ENCODE data around the gene MAP2K6. TPM values are rescaled to one million over a fixed set of nuclear protein-coding genes. Genes with fewer than 3 reads are reported as not detected.
A peak's percentile ranks its signal among the peaks of the same experiment; 100 is the strongest.

MAP2K6 gene
- polyA plus RNA-seq, 6 donors from 2014 or later: 5.1 to 16.2 (median 5.3) TPM

DNA sequence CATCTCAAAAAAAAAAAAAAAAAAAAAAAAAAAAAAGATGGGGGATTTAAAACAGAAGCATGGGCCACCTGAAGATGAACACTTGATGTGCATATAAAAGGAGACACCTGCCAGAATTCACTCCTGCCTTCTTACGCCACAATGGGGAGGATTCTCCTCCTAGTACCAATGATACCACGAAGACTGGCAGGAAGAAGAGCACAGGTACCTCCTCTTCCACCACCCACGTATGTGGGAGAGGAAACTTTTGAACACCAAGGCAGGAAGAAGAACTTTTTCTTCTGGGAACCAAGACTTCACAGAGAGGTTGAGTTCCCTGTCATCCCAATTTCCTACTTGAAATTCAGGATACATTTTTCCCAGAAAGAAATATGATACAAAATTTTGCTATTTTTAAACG lies 2.7 kb upstream of the MAP2K6 start:
- no peaks in the 10 kb centered on the region for H3K9me3 Mint-ChIP-seq
- no peaks in the 10 kb centered on the region for H3K36me3 Mint-ChIP-seq
- peaks cover 0 to 5% (median 0%) of the 10 kb centered on the region in 3 donors for H3K4me1 Mint-ChIP-seq
- peak overlapping the region in 1 of 6 donors; percentile 25 for H3K27ac Mint-ChIP-seq
- ATAC-seq (ENCODE audit: low read depth in 2 of 2) (no peak), DNase-seq (no peak)
- H3K27me3 Mint-ChIP-seq: no peaks in the 10 kb centered on the region
- H3K4me3 Mint-ChIP-seq: peak overlapping the region in 1 of 8 donors; percentile 62

DNA sequence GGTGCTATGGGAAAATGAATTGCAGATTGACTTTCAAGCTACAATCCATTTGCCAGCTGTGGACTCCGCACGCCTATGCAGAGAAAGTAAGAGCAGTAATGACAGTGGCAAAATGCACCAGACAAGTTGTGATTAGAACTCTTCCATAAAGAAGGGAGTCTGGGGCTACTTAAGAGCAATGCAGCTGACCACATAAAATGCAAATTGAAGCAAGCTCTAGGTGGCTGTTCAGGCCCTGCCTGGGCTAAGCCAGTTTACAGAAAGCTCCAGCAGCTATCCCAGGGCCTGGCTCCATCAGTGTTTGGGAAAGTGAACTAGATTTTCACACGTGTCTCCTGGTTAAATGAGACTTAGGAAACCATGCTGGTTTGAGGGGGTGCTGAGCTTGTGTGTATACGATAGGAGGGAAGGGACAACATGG lies 2.2 kb upstream of the MAP2K6 start:
- ATAC-seq (ENCODE audit: low read depth in 2 of 2) (no peak), DNase-seq (no peak)
- H3K27ac Mint-ChIP-seq: no peak overlapping the region
- H3K4me3 Mint-ChIP-seq: peak overlapping the region in 1 of 8 donors; percentile 62
- no peaks in the 10 kb centered on the region for H3K9me3 Mint-ChIP-seq
- peaks cover 0 to 5% (median 0%) of the 10 kb centered on the region in 3 donors for H3K4me1 Mint-ChIP-seq
- no peaks in the 10 kb centered on the region for H3K27me3 Mint-ChIP-seq
- no peaks in the 10 kb centered on the region for H3K36me3 Mint-ChIP-seq

DNA sequence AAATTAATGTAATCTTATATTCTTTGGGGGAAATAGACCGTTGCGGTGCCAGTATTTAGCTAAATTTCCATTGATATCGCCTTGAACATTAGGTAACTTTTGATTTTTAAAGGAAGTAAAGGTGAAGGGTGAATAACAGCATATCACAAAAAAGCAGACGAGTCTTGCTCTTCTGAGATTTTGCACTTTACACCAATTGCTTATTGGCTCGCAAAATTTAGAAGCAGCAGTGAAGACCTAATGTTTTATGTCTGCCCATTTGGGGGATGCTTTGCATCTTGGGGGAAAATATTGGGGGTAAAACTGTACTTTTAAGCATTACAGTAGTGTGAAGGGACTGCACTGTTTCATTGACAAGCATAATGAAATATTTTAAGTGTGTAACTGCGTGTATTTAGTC lies 934 bp downstream of the MAP2K6 start:
- Mint-ChIP-seq H3K9me3 (no peaks in the 10 kb centered on the region), H3K36me3 (no peaks in the 10 kb centered on the region), H3K27me3 (no peaks in the 10 kb centered on the region), H3K4me1 (peaks cover 0 to 5% (median 3%) of the 10 kb centered on the region in 3 donors), H3K27ac (no peak overlapping the region), H3K4me3 (no peak overlapping the region)
- ATAC-seq (ENCODE audit: low read depth in 2 of 2): no peak
- no peak for DNase-seq

DNA sequence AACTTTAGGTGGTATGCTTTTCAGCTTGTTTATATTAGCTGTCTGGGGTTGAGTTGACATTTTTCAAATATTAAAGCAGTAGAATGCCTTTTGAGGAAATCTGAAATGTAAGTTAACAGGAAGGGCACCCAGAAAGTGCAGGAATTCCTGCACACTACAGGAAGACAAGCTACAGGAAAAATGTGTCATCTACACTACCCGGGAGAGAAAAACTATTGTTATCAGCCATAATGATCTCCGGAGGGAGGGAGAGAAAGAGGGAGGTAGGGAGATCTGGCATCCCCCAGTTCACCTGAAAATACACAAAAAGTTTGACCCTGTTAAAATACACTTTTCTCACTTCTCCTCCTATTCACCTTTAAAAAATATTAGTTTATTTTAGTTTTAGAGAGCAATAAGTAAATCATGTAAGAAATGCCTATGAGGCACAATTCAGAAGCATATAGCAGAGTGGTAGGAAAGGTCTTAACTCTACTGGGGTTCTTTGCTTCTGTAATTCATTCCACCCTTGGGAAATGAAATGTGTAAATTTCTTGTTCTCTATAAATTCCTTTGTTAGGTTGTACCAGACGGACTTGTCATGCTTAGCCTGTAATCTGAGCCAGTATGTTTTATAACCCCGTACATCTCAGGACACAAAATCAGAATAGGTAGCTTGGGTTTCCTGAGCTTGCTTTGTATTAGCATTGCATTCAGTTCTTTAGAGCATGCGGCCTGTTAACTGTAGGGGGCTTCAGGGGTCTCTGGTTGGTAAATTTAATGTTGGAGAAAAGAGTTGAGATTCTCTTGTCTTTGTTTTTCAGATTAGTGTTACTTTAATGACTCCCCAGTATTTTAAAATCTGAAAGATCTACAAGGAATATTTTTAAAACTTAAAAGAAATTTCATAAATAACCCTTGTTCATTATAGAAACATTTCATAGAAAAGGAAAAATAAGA lies 3.3 kb downstream of the MAP2K6 start:
- Mint-ChIP-seq H3K27ac (no peak overlapping the region), H3K4me3 (no peak overlapping the region), H3K27me3 (no peaks in the 10 kb centered on the region), H3K4me1 (peaks cover 5 to 10% (median 6%) of the 10 kb centered on the region in 3 donors), H3K9me3 (no peaks in the 10 kb centered on the region), H3K36me3 (no peaks in the 10 kb centered on the region)
- ATAC-seq (ENCODE audit: low read depth in 2 of 2): no peak
- DNase-seq: no peak

DNA sequence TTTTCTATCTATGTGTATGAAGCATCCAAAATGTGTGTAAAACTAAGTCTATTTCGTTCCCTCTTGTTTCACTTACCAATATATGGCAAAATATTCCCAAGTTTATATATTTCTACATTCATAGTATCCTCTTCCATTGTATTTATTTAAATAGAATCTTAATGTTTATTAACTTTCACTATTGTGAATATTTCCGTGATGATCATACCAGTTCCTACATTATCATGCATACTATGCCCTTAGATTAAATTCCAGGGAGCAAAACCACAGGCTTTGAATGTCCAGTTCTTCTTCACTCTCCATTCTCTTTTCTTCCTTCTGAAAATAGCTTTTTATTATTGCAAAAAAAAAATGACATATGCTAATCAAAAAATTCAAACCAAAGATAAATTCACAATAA lies 4.0 kb downstream of the MAP2K6 start:
- Mint-ChIP-seq H3K27me3 (no peaks in the 10 kb centered on the region), H3K27ac (no peak overlapping the region), H3K4me1 (peaks cover 9 to 10% (median 9%) of the 10 kb centered on the region in 3 donors), H3K4me3 (no peak overlapping the region), H3K9me3 (no peaks in the 10 kb centered on the region), H3K36me3 (no peaks in the 10 kb centered on the region)
- DNase-seq: no peak
- no peak for ATAC-seq (ENCODE audit: low read depth in 2 of 2)

DNA sequence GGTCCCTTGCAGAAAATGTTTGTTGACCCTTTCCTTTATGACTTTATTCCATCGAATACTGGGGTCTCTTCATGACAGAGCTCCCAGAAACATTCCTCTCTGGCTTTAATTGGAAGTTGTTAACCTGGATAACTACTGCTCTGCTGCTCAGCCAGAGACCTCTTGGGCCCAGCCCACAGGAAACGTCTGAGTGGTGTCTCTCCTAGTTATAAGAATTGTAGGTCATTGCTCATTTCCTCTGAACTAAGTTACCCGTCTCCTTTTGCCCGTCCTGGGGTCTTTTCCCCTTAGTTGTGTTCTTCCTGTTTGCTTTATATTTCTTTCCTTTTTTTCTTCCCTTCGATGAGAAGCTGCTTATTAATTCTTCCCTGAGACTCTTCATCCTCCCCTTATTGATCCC lies 9.0 kb downstream of the MAP2K6 start:
- peak overlapping the region in 1 of 6 donors; percentile 59 for H3K27ac Mint-ChIP-seq
- peaks cover 12 to 21% (median 18%) of the 10 kb centered on the region in 3 donors for H3K4me1 Mint-ChIP-seq
- no peaks in the 10 kb centered on the region for H3K27me3 Mint-ChIP-seq
- DNase-seq (no peak), ATAC-seq (ENCODE audit: low read depth in 2 of 2) (no peak)
- H3K36me3 Mint-ChIP-seq: no peaks in the 10 kb centered on the region
- H3K9me3 Mint-ChIP-seq: no peaks in the 10 kb centered on the region
- H3K4me3 Mint-ChIP-seq: peak overlapping the region in 1 of 8 donors; percentile 22

DNA sequence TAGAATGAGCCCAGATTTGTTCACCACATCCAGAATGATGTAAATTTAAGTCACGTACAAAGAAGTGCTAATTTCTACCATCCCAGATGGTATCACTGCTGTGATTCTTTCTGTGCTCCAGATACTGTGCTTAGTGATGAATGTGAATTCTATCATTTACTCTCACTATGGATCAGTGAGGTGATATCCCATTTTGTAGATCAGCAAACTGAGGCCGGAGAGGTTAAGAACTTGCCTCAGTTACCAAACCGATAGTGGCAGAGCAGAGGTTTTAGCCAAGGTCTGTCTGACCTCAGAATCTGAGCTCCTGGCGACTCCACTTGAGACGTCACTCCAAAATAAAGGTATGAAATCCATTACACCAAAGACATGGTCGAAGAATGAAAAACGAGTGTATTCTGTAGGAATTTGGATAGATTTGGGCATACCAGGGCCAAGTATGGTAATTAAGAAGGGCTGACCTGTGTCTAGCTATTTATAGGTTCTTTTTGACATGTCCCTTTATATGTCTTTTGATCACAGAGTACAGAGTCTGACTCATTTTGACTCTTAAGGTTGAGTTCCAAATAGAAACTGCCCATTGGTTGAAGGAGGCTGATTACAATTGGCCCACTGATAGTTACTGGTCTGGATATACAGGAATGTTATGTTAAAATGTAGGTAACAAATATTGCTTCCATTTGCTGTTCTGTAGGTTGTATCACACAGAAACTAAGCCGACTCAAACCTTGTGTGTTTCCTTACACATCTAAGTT lies 10.0 kb downstream of the MAP2K6 start:
- Mint-ChIP-seq H3K9me3 (no peaks in the 10 kb centered on the region), H3K36me3 (no peaks in the 10 kb centered on the region), H3K4me3 (no peak overlapping the region), H3K27me3 (no peaks in the 10 kb centered on the region), H3K27ac (no peak overlapping the region), H3K4me1 (peaks cover 15 to 31% (median 29%) of the 10 kb centered on the region in 3 donors)
- ATAC-seq (ENCODE audit: low read depth in 2 of 2) (no peak), DNase-seq (no peak)

DNA sequence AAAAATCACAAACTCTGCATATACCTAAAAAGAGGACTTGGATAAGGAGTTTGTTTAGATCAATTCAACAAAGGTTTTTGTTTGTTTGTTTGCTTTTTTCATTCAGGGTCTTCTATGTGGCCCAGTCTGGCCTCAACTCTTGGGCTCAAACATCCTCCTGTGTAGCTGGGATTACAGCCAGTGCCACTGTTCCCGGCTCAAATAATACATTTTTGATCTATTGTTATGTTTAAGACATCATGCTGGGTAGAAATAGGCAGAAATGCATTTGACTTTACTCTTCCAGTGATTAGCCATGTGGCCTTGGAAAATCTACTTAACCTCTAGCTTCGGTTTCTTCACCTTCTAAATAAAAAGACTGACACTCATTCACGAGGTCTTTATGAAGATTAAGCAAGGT lies 11.5 kb downstream of the MAP2K6 start:
- H3K4me3 Mint-ChIP-seq: no peak overlapping the region
- H3K4me1 Mint-ChIP-seq: peaks cover 25 to 46% (median 42%) of the 10 kb centered on the region in 3 donors
- peak overlapping the region in 1 of 6 donors; percentile 2 for H3K27ac Mint-ChIP-seq
- DNase-seq (no peak), ATAC-seq (ENCODE audit: low read depth in 2 of 2) (no peak)
- H3K36me3 Mint-ChIP-seq: no peaks in the 10 kb centered on the region
- H3K9me3 Mint-ChIP-seq: no peaks in the 10 kb centered on the region
- no peaks in the 10 kb centered on the region for H3K27me3 Mint-ChIP-seq

DNA sequence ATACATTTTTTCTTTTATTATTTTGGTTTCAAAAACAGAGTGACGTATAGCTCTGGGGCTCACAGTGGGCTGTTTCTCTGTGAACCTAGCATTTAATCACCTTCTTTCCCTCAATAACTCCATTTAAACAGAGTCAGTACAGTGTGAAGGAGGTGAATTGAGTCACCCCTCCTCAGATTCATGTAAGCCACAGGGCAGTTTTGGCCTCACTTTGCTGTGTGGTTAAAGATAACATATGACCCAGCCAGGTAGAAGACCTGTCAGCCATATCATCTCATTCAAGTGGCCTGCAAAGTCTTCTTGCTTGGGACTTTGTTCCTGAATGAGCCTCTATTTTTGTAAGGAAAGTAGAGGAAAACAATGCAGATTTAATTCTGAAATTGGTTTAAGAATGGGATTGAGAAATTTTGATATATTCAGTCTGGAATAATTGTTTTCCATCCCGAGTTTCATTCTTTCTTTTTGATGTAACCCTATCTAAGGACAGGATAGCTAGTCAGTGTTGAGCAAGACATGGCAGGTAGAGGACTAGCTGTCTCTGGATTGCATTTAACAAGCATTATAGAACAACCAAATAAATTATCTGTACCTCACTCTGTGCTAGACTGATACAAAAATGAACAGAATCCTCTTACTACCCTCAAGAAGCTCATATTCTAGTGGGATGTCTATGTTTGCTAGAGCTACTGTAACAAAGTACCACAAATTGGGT lies 13.1 kb downstream of the MAP2K6 start:
- ATAC-seq (ENCODE audit: low read depth in 2 of 2) (no peak), DNase-seq (no peak)
- Mint-ChIP-seq H3K9me3 (no peaks in the 10 kb centered on the region), H3K36me3 (no peaks in the 10 kb centered on the region), H3K27ac (peak overlapping the region in 1 of 6 donors; percentile 20), H3K4me1 (peaks cover 23 to 41% (median 37%) of the 10 kb centered on the region in 3 donors), H3K4me3 (no peak overlapping the region), H3K27me3 (no peaks in the 10 kb centered on the region)

DNA sequence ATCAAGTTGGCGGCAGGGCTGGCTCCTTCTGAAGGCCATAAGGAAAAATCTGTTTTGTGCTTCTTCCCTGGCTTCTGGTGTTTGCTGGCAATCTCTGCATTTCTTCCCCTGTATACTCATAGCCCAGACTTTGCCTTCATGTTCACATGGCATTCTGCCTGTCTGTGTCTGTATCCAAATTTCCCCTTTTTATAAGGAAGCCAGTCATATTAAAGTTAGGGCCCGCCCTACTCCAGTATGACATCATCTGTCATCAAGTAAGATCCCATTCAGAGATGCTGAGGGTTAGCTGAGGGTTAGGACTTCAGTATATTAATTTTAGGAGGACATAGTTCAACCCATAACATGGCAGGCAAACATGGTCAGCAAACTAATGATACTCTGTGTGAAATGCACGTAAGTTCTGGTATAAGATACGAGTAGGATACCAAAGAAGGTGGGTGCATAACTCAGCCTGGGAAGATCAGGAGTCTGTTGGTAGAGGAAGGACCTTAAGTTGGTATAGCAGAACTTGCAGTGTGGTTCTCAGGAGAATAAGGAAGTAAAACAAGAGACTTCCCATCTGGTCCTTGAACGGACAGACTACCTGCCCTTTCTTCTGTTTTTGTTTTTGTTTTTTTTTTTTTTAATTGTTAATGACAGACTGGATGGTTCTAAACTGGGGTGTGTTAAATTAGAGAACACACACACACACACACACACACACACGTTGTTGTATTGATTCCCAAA lies 13.9 kb downstream of the MAP2K6 start:
- peak overlapping the region in 1 of 6 donors; percentile 6 for H3K27ac Mint-ChIP-seq
- H3K27me3 Mint-ChIP-seq: no peaks in the 10 kb centered on the region
- H3K36me3 Mint-ChIP-seq: peaks cover 0 to 4% of the 10 kb centered on the region in 2 donors
- H3K4me1 Mint-ChIP-seq: peaks cover 21 to 39% (median 35%) of the 10 kb centered on the region in 3 donors
- H3K4me3 Mint-ChIP-seq: peak overlapping the region in 1 of 8 donors; percentile 59
- DNase-seq (no peak), ATAC-seq (ENCODE audit: low read depth in 2 of 2) (peak; percentile 54 to 62)
- no peaks in the 10 kb centered on the region for H3K9me3 Mint-ChIP-seq

DNA sequence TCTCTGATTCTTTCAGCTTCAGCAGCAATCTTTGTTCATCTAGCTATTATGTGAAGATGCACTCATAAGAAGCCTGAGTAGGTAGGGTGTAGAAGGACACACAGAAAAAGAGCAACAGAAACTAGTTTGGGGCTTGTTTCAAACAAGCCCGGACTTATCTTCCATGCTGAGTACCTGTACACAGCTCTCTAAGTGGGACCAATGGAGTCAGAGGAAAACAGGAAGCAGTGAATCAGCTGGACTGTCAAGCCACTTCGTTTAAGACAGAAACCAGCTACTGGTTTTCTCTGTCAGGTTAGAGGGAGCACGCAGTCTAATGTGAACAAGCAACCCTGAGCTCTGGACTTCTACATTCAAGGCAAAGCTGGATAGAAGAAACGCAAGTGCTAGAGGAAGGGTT lies 16.0 kb downstream of the MAP2K6 start:
- Mint-ChIP-seq H3K27ac (no peak overlapping the region), H3K27me3 (no peaks in the 10 kb centered on the region), H3K4me1 (peaks cover 17 to 31% (median 29%) of the 10 kb centered on the region in 3 donors), H3K36me3 (peaks cover 0 to 4% of the 10 kb centered on the region in 2 donors), H3K4me3 (no peak overlapping the region), H3K9me3 (no peaks in the 10 kb centered on the region)
- ATAC-seq (ENCODE audit: low read depth in 2 of 2): no peak
- DNase-seq: no peak

DNA sequence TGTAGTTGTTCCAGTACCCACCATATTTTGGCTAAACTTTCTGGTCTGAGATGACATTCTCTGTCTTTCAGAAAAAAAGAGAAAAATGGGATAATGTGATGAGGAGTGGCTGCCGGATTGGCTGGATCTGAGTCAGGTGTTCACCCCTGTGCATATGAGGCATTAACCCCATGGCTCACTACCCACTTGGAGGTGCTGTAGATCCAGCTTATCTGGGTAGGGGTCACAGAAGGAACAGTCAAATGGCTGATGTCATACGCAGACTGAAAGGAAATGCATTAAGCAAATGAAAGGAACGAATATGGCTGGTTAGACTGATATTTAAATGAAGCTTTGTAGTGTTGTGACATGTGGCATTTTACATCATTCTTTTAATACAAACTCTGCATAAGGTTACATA lies 17.3 kb downstream of the MAP2K6 start:
- no peak for ATAC-seq (ENCODE audit: low read depth in 2 of 2)
- Mint-ChIP-seq H3K9me3 (no peaks in the 10 kb centered on the region), H3K4me1 (peaks cover 17 to 31% (median 29%) of the 10 kb centered on the region in 3 donors), H3K36me3 (peaks cover 0 to 4% of the 10 kb centered on the region in 2 donors), H3K27ac (peak overlapping the region in 1 of 6 donors; percentile 12), H3K27me3 (no peaks in the 10 kb centered on the region), H3K4me3 (no peak overlapping the region)
- no peak for DNase-seq

DNA sequence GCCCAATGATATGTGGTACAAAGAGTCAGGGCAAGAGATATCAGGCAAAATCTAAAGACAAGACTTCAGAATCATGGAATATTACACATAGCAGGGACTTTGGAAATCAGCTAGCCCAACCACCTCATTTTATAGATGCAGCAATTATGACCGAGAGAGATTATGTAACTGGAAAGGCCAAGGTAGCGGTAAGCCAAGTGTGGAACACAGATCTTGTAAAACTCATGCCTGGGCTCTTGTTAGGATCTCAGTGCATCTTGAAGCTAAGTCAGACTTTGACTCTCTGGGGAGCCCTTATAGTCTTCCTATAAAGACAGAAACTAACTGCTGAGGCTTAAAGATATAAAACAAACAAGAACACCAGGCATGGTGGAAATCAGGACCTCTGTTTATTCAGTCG lies 18.6 kb downstream of the MAP2K6 start:
- Mint-ChIP-seq H3K27me3 (no peaks in the 10 kb centered on the region), H3K36me3 (peaks cover 0 to 4% of the 10 kb centered on the region in 2 donors), H3K27ac (no peak overlapping the region), H3K4me1 (peaks cover 17 to 28% (median 27%) of the 10 kb centered on the region in 3 donors), H3K9me3 (no peaks in the 10 kb centered on the region), H3K4me3 (no peak overlapping the region)
- ATAC-seq (ENCODE audit: low read depth in 2 of 2): no peak
- no peak for DNase-seq

Measured in naive B cell (primary cell).